Endothelial cell of umbilical vein (primary cell): ENCODE results near the gene ZEB1.

ENCODE experiments used
- EZH2 ChIP-seq: IDR thresholded peaks from 2 replicates; pipeline ENCODE4 v1.6.1; 2012; ENCODE audit warnings: borderline replicate concordance, low read depth, mild to moderate bottlenecking, moderate library complexity, low read length, inconsistent platforms; ENCODE audit not compliant: severe bottlenecking
- FOS ChIP-seq: IDR thresholded peaks from 2 replicates; pipeline ENCODE4 v1.6.1; 2011; ENCODE audit warnings: mild to moderate bottlenecking, low read length, moderate library complexity, borderline replicate concordance; ENCODE audit not compliant: insufficient read depth
- GATA2 ChIP-seq: IDR thresholded peaks from 2 replicates; pipeline ENCODE4 v1.7.0; 2011; ENCODE audit warnings: low read depth, mild to moderate bottlenecking, moderate library complexity, mixed read lengths, low read length; ENCODE audit not compliant: insufficient read length, insufficient read depth
- JUN ChIP-seq: IDR thresholded peaks from 2 replicates; pipeline ENCODE4 v1.6.1; 2011; ENCODE audit warnings: borderline replicate concordance, low read depth; ENCODE audit not compliant: insufficient read length, insufficient read depth
- MYC ChIP-seq: IDR thresholded peaks from one replicate; pipeline ENCODE4 v1.6.1; 2011; ENCODE audit warnings: mild to moderate bottlenecking, low read depth, low read length
- POLR2A ChIP-seq: IDR thresholded peaks from 2 replicates; pipeline ENCODE4 v1.6.1; 2012; ENCODE audit warnings: low read depth, mild to moderate bottlenecking, control low read depth, low read length
- POLR2AphosphoS5 ChIP-seq: IDR thresholded peaks from 2 replicates; pipeline ENCODE4 v1.6.1; 2012; ENCODE audit warnings: low read depth, mild to moderate bottlenecking, control low read depth, low read length, moderate library complexity; ENCODE audit not compliant: insufficient read depth
- TF ChIP-seq, protein P1 (sequence below), 2 donors: IDR thresholded peaks; 1 replicate in 1 of 2; 2 replicates in 1 of 2; pipeline ENCODE4 v1.5.1; 2011; ENCODE audit warnings: low read length in 2 of 2, mild to moderate bottlenecking in 2 of 2, moderate library complexity in 2 of 2, control low read depth in 1 of 2, inconsistent platforms in 1 of 2, low read depth in 1 of 2; ENCODE audit not compliant: insufficient read depth in 1 of 2; ENCODE audit errors: extremely low read depth in 1 of 2
- TF ChIP-seq, protein P2 (sequence below): IDR thresholded peaks from 2 replicates; pipeline ENCODE4 v1.6.1; 2011; ENCODE audit not compliant: insufficient read depth, insufficient read length

DNA sequence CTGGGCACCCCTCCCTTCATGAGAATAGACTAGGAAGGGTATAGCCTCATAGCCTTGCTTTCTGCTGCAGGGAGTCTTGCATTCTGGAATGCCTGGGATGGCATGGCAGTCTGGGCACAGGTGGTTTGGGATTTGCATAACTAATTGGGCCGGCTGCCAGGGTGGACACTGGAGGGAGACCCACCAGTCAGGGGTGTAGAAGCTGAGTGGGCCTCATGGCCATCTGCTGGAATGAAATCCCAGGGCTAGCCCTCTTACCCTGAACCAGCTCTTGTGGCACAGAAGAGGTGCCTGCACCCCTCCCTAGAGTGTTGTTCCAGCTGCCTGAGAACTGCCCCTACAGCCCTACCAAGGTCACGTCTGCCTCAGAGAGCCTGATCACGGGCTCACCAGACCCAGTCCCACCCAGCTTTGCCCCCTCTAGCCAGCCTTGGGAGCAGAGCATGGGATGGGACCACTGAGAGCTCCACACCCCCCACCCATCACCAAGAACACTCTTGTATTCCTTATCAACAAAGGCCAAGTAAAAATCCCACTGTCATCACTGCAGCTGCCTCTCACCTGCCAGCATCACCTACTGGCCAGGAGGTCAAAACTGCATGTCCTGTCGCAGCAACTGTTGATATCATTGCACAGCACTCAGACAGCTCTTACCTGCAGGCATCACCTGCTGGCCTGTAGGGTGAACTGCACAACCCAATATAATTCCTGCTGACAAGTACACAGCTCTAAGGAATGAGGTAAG lies 148.9 kb downstream of the ZEB1 start:
- no peak for TF ChIP-seq EZH2
- TF ChIP-seq, protein P1, sequence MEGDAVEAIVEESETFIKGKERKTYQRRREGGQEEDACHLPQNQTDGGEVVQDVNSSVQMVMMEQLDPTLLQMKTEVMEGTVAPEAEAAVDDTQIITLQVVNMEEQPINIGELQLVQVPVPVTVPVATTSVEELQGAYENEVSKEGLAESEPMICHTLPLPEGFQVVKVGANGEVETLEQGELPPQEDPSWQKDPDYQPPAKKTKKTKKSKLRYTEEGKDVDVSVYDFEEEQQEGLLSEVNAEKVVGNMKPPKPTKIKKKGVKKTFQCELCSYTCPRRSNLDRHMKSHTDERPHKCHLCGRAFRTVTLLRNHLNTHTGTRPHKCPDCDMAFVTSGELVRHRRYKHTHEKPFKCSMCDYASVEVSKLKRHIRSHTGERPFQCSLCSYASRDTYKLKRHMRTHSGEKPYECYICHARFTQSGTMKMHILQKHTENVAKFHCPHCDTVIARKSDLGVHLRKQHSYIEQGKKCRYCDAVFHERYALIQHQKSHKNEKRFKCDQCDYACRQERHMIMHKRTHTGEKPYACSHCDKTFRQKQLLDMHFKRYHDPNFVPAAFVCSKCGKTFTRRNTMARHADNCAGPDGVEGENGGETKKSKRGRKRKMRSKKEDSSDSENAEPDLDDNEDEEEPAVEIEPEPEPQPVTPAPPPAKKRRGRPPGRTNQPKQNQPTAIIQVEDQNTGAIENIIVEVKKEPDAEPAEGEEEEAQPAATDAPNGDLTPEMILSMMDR (IDR thresholded peaks at IDR 0.05; ENCODE audit: extremely low read depth in 1 of 2, insufficient read depth in 1 of 2, low read depth in 1 of 2, low read length in 2 of 2), result peak; percentile 21 to 43
- no peak for TF ChIP-seq MYC
- TF ChIP-seq GATA2, result no peak
- no peak for TF ChIP-seq JUN
- no peak for TF ChIP-seq POLR2A
- TF ChIP-seq, protein P2, sequence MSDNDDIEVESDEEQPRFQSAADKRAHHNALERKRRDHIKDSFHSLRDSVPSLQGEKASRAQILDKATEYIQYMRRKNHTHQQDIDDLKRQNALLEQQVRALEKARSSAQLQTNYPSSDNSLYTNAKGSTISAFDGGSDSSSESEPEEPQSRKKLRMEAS, result no peak
- TF ChIP-seq POLR2AphosphoS5, result no peak
- TF ChIP-seq FOS, result no peak
